GM20000 (cell line): ENCODE data around the gene ANKRD44.

ENCODE experiments used
- DNase-seq: peaks from one replicate; pipeline ENCODE4 v3.0.0; 2012; ENCODE audit warnings: low spot score
- CTCF ChIP-seq: IDR thresholded peaks from 2 replicates; pipeline ENCODE4 v1.5.1; 2012; ENCODE audit warnings: mild to moderate bottlenecking, control low read depth; ENCODE audit errors: extremely low read depth, missing control alignments

ANKRD44 gene

GRCh38 chr2:197251163-197251562, 59.4 kb downstream of the ANKRD44 start:
- DNase-seq = no peak
- TF ChIP-seq CTCF = no peak

DNA sequence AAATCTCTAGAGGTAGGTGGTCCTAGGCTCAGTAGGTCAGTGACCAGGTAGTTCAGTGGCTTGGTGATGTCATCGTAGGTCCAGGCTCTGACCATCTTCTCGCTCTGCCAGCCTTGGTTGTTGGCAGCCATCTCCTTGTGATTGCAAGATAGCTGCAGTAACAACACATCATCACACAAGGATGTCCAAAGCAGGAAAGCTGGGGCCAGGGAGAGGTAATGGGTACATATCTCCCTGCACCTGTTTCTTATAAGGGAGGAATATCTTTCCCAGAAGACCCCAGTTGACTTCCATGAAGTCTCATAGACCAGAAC, 60.5 kb downstream of the ANKRD44 start:
- no peak for TF ChIP-seq CTCF
- no peak for DNase-seq

DNA sequence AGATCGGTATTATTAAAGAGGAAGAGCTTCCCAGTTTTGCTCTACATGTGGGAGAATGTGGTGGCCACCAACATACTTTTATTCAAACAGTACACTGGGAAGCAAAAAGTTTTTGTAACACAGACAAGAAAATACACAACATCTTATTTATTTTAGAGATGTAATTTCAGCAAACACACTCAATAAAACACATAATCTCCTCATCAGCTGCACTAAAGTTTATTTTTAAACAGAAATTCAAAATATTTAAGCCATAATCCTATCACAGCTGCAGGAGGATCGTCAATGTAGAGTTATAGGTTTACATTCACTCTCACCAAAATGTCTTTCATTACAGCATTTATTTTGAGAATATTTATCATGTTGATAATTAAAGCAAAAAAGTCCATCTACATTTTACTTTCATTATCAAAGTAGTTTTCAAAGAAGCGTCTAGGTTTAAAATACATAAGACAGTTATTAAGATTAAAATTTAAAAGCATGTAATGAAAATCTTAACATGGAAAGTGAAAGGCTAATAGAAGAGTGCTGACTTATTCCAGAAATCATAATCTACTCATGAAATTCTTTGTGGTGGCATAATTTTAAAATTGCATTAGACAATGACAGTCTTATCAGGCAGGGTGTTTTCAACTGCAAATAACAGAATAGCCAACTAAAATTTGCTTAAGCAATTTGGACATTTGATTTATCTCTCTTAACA, 61.0 kb downstream of the ANKRD44 start:
- no peak for DNase-seq
- TF ChIP-seq CTCF = no peak

- no peak for TF ChIP-seq CTCF
- no peak for DNase-seq
Observed at GRCh38 chr2:197248623-197249022, 62.0 kb downstream of the ANKRD44 start.

GRCh38 chr2:197248001-197248401, 62.6 kb downstream of the ANKRD44 start:
- no peak for TF ChIP-seq CTCF
- DNase-seq = no peak

DNA sequence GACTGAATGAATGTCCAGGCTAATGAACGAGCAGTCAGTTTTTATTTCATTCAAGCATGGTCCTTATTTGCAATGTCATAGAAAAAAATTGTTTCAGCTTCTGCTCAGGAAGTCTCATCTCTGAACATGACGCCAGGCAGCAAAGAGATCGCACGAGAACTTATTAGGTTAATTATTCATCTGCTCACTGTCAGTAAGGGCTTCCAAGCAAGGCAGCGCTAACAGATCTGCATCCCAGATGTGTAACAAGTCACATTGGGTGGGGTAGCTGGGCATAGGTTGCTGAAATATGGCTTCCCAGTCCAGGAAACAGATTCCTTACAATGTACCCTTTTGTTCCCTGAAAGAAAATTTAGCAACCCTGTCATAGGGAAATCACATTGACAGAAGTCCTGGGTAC, 63.5 kb downstream of the ANKRD44 start:
- no peak for TF ChIP-seq CTCF
- no peak for DNase-seq

- no peak for DNase-seq
- TF ChIP-seq CTCF = no peak
Observed at GRCh38 chr2:197245829-197246804, 64.5 kb downstream of the ANKRD44 start.
